Mesenteric fat pad (tissue), 1 donor: ENCODE data around the gene SLC6A1. TPM values are rescaled to one million over a fixed set of nuclear protein-coding genes. Genes with fewer than 3 reads are reported as not detected.

Experiments
- DNase-seq: peaks from one replicate; pipeline ENCODE4 v3.0.0-alpha.2; 2020; ENCODE audit warnings: low spot score
- total RNA-seq: library from RNA; stranded (reverse); fragmentation: NEBNext Ultra II Directional; extraction: Animal tissue kit (Norgen Biotek cat#: 25700); gene quantifications from one replicate; pipeline ENCODE4 v1.2.1, GENCODE V29; 2021
- donor health status: DM: yes; HTN: yes; CAD: no.

Gene SLC6A1
- total RNA-seq, 1 donor from 2014 or later = 0.39 TPM

DNA sequence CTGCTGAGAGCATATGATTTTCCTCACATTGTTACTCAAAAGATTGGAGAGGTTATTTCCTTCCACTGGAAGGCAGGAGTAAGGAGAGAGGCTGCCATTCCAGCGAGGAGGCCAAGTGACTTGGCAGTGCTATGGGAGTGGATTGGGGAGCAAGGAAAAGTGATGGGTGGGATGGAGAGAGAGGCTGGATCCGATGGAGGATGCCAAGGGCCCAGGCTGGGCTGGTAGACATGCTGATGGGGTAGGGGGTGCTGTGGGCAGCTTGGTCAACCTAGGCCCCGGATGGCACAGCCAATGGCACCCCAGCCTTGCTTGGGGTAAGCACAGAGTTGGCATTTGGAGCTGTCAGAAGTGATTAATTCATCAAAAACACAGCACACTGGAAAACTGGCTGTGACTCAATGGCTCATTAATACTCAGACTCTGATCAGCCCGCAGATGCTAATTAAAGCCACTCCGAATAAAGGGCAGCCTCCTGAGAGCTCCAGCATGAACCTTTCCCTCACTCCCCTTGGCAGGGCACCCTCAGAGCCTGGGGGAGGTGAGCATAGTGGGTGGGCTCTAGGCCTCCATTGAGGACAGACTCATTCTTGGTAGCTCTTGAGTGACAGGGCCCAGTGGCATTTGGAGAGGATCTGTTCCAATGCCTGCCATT lies 22.1 kb upstream of the SLC6A1 start:
- no peak for DNase-seq

DNA sequence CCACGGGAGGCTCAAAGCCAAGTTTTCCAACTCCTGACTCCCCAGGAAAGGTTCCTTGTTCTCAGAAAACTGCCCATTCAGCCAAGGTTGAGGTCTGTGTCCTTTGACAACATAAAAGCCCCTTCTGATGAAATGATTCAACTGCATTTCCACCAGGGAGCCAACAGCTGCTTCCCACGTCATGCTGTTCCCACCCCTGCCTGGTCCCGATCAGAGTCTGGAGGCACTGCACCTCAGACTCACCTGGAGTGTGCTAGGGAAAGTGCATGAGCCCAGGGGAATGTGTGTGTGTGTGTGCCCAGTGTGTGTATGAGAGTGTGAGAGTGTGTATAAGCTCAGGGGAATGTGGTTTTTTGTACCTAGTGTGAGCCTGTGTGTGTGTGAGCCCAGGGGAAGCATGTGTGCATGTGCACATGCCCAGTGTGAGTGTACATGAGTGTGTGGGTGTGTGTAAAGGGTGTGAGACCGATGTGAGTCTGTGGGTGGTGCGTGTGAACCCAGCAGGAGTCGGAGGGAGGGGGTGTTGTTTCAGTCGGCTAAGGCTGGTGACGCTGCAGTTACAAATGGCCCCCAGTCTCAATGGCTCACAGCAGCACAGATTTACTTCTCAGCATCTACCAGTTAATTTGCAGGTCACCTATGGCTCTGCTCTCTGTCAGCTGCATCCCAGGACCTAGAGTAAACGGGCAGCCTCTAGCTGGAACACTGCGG lies 20.3 kb upstream of the SLC6A1 start:
- no peak for DNase-seq

DNA sequence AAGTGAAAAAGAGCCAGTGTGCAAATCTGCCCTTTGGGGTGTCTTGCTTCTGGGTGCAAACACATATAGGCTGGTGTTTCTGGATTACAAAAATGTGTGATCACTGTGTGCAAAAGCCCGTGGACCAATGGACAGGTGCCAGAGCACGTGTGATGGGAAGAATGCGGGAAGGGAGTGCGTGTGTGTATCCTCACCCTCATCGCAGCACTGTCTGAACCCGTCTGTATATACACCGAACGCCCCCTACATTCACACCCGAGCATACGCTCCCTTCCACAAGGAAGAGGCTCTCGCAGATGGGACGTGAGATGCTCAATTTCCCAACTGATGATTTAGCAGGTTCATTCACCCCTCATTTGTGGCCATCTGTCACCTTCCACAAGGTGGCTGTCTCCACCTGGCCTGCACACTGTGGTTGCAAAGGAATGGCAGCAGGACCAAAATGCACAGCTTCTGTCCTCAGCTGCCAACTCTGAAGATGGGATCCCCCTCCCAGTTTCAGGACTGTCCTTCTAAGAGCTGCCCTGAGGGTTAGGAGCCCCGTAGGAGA lies 19.4 kb upstream of the SLC6A1 start:
- DNase-seq = no peak

DNA sequence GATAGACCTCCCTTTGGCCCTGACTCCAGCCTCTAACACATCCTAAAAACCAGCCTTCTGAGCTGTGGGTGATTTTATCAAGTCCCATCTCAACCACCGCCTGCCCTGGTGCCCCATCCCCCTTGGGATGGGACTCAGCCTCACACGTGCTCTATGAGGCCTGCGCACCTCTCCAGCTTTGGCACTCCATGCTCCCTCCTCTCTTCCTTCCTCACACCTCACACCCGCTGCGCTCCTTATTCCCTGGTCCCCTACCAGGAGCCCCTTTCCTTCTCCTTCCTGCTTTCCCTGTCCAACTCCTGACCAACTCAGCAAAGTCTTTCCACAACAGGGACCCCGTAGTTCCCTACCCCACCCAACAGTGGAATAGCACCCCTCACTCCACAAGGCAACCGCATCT lies 18.4 kb upstream of the SLC6A1 start:
- DNase-seq = no peak

DNA sequence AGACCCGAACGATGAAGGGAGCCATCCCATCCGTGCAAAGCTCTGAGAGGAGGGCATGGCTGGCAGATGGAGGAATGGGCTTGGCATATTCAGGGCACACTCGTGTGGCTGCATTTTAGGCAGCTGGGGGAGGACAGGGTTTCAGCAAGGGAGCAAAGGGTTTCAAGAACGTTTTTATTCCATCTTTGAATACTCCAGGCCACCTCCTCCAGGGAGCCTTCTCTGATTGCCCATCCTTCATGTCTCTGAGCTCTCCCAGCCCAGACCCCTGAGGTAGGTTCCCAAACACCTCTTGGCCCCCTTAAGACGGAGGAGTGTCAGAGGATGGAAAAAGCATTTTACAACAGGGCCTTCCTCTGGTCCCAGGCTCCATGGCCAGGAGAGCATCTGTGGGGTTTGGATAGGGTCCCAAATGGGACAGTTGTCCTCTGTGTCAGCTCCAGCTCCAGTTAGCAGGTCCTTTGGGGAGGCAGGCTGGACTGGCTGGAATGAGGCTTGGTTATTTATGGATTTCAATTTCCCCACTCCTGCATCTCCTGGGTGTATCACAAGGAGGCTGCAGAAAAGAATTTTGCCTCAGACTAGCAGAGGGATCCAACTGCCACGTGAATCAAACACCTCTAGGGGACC lies 17.7 kb upstream of the SLC6A1 start:
- DNase-seq = no peak

DNA sequence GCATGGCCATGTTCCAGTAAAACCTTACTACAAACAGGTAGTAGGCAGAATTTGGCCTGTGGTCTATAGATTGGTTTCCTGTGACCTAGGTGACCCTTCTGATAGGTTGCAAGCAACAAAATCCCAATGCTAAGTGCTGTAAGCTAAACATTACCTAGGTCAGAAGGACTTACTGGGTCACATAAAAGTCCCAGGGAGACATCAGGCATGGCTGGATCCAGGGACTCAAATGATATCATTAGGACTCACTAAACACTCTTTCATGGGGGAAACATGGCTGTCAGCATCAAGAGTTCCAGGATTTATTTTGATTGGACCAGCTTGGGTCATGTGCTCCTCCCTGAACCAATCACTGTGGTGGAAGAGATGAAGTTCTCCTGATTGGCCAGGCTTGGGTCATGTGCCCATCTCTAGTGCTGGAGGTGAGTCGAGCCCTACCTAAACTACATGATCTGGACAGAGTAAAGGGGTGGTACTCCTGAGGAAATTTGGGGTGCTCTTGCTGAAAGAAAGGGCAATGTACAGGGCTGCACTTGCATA lies 16.8 kb upstream of the SLC6A1 start:
- DNase-seq = no peak

DNA sequence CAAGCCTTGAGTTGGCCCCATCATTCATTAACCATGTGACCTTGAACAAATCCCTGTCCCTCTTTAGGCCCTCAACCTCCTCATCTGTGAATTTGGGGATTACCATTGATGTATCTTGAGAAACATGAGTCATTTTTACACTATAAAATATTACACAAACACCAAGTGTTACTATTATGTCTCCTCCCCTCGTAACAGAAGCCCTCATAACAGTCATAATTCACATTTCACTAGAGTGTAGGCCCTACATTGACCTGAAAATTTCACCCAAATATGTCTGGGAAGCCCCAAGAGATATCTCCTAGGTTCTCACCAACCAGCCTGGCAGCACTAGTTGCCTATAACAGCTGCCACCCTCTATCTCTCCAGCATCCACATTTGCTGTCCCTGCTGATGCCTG lies 15.8 kb upstream of the SLC6A1 start:
- no peak for DNase-seq

DNA sequence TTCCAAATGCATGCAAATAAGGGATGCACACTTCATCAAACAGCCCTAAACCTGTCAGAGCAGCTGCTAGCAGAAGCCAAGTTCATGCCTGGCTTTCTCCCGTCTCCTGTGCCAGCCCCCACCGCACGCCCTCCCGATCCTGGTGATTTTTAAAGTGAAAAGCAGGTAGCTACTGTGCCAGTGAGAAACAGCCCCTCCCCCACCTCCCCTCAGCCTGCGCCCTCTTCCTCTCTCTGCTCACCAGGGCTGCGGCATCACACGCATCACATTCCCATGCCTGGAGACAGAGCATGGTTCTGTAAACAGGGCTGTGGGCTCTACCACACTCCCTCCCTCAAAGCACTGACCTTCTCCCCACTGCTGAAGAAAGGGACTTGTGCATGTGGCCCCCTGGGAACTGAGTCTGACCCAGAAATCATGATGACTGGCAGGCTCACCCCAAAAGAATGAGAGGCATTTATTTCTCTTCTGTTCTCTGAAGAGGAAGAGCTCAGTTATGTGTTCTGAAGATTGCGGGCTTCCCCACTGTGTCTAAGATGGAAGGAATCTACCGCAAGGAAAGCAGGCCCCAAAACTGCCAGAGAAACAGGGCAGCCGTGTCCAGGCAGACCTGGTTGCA lies 14.5 kb upstream of the SLC6A1 start:
- no peak for DNase-seq

DNA sequence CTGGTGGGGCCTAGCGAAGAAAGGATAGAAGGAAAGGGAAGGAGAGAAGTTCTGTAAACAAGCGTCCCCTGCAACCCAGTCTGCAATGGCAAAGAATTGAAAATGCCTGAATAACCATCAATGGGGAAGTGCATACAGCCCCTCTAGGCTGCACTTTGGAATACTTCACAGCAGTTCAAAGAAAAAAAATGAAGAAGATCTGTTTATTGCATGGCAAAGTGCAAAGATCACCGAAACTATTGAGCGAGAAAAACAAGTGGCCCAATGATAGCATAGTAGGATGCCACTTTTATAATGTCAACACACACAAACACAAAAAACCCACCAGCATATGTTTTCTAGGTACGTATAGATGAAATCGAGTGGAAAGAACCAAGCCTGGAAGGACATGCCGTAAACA lies 13.6 kb upstream of the SLC6A1 start:
- no peak for DNase-seq

DNA sequence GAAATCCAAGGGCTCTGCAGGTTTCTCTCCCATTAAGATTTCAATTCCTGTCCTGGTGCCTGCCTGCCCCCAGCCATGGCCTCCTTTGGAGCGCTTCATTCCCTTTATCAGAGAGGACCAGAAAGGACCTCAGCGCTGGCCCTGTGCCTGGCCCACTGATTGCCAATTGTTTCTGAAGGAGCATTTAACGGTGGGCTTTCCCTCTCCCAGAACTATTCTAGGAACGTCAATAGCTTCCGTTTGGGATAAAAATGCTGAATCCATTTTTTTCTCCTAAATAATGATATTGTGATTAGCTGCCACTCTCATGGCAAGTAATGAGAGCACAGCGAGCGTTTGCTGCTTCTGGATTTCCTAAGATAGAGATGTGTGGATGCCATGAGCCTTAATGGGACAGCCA lies 12.2 kb upstream of the SLC6A1 start:
- no peak for DNase-seq

DNA sequence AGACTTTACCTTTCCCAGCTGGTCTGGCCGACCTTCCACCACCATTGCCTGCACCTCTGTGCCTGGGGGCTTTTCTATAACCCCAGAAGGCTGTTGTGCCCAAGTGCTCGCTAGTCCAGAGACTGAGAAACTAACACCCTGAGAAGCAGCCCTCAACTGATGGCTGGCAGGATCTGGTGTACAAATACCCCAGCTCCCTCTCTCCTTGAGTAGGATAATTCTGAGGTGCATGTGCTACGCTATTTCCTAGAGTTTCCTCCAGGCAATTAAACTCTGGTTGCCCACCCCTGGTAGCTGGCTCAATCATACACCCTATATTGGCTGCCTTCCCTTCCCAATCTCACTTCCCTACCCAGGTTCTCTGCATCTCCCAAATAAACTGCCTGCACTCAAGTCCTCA lies 11.5 kb upstream of the SLC6A1 start:
- no peak for DNase-seq

DNA sequence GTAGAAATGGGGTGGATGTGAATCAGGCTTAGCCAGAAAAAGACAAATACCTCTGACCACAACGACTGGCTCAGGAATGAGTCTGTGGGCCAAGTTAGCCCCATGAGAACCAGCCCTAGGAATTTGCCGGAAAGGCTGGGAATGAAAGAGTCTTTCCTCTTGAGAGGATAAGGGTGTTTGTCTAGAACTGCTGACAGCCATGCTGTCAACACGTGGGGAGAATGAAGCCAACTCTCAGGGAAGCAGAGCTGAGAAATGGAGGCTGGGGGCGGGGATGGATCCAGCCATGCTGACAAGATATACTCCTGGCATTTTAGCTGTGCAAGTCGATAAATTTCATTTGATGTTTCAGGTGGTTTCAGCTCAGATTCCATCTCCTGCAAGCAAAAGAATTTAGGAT lies 10.6 kb upstream of the SLC6A1 start:
- DNase-seq = no peak

DNA sequence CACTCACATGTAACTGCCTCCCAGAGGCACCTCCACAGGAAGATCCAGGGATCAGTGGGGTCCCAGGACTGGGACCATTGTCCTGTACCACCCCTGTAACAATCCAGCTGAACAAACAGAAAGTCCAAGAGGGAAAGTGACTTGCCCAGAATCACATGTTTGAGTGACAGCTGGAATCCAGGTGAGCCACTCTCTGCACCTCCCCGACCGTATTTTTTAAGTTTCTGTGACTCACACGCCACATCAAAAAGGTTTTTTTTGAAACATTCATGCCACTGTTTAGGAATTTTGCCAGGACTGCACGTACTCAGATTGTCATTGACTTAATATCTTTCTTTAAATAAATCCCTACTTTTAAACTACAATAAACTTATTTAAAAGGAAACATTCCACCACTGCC lies 9.8 kb upstream of the SLC6A1 start:
- DNase-seq = no peak

DNA sequence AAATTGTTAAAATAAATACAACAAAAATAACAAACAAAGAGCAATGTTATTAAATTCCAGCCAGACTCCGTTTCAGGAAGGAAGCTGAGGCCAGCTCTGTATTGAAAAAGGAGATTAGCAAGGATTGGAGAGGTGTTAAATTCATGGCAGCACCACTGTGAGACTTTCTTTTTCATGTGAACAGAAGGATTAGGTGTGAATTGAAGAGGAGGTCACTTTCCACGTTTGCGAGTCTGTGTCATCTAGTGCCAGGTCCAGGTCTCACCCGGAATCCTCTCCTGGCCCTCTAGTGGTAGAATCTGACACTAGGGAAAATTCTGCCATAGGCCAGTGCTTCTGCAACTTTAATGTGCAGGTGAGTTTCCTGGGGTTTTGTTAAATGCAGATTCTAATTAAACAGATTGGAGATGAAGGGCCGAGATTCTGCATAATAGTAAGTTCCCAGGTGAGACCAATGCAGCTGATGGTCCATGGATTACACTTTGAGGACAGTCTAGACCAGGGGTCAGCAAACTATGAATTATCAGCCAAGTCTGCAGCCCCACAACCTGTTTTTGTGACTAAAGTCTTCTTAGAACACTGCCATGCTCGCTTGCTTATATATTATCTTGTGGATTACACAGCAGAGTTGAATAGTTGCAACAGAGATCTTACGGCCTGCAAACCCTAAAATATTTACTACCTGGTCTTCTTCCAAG lies 9.2 kb upstream of the SLC6A1 start:
- no peak for DNase-seq

DNA sequence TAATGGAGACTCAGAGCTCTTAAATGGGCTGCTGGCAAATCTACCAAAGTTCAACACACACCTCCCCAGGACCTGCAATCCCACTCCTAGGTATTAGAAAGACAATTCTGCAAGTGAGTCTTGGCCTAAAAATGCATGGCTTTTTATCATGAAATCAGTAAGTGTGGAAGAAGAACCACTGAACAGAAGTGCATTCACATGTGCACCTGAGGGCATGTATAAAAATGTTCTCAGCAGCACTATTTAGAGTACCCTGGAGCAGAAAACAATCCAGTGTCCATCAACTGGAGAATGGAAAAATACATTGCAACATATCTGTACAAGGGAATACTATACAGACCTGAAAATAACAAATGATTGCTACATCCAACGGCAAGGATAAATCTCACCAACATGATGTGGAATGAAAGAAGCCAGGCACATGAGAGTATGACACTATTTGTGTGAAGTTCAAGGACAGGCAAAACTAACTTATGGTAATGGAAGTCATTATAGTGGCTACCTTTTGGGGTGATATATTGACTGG lies 8.1 kb upstream of the SLC6A1 start:
- DNase-seq = no peak

DNA sequence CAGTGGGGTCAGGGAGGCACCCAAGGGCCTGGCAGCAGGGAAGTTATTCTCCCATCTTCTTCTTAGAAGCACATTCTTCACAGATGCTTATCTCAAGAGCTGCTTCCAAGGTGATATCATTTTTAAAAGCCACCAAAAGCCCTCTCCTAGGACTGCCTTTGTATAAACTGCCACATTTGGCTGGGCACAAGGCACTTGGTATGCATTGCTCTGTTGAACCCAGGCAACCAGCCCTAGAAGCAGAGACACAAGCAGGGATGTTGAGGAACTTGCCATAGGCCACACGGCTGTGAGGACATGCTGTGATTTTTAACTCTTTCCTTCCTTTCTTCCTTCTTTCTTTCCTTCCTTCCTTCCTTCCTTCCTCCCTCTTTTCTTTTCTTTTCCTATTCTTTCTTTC lies 7.4 kb upstream of the SLC6A1 start:
- no peak for DNase-seq

DNA sequence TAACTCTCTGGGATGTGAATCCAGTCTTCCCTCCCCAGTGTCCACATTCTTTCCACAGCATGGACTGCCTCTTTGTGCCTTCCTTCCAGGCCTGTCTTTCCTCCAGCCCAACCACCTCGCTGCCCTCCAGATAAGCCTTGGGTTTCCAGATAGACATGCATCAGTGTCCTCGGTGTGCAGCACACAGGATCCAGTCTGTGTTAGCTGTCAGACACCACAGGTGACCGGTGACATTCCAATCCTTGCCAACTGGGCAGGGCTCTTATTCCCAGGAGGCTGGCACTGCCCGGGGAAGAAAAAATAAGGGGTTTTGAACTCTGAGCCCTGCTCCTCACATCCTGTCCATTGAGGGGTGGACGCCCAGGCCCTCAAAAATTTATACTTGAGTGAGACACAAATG lies 6.0 kb upstream of the SLC6A1 start:
- no peak for DNase-seq

DNA sequence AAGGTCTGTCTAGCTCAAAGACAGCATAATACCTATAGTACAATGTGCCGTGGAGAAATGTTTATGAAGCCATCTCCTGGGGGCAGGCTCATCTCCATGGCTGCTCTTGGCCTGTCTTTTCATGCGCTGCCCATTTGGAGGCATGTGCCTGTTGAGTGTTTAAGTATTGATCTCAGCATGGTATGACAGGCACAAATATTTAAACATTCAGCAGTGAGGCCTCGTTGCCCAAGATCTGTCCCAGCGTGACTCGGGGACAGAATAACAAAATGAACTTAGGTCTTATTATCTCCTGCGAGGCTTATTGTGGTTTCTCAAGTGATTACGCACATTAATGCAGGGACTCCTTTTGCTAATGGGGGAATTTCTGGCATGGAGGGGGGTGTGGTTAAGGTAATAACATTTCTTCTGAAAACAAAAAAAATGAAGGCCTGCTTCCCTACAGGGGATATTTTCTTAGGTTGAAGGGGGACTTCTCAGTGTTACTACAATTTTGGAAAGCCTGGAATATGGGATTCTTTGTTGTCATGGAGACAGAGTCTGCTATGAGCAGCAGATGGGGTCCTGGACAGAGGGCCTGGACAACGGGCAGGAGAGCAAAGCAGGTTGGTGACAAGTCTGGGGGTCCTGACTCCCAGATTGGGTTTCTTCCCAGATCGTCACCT lies 4.4 kb upstream of the SLC6A1 start:
- no peak for DNase-seq

DNA sequence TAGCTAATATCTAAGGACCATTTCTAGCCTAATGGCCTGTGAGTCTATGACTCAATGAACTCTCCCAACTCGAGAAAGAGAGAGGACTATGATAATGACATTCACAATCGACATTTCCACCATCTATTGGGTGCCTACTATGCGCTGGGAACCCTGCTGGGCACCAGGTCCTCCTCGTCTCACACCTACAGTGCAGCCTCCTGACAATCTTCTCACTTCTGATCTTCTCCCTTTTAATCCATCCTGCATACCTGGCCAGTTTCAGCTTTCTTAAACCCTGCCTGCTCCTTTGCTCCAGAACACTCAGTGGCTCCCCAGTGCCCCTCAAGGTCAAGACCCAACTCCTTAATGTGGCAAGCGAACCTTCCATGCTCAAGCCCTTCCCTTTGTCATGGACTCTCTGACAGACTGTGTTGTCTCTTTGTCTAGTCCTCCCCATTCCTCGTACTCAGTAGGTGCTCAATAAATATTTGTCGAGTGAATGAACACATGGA lies 3.5 kb upstream of the SLC6A1 start:
- no peak for DNase-seq
